Amniotic stem cell (primary cell): ENCODE data around the gene SEMA3B.
A peak's percentile ranks its signal among the peaks of the same experiment; 100 is the strongest.
"Not testable (repeated sequence)": the region's sequence is repeated elsewhere in the genome, so short reads cannot be mapped to it uniquely, and the experiment has no call there.

Experiments used
- DNase-seq: peaks from one replicate; lab custom pipeline; 2025; lab: John Stamatoyannopoulos, UW

SEMA3B gene

GRCh38 chr3:50237754-50238548 lies 31.0 kb upstream of the SEMA3B start:
- DNase-seq, result peak; percentile 67

- no peak for DNase-seq
Observed at GRCh38 chr3:50238549-50239026, 30.4 kb upstream of the SEMA3B start.

GRCh38 chr3:50239649-50240048 lies 29.3 kb upstream of the SEMA3B start:
- DNase-seq, result no peak

DNA sequence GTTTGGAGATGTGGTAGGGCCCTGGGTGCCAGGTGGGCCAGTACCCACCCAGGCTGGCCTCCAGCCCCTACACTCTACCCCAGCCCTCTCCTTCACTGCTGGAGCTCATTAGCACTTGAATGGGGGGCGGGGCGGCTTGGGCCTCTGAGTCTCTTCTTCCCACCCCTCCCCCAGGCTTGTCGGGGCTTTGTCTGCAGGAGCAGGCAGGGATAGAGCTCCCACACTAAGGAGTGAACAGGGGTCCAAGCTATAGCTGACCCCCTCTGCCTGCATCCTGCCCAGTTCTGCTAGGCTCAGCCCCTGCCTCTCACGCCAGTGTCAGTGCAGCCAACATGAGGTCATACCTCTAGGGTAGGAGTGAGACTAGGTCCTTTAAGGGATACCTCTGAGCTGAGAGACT lies 27.8 kb upstream of the SEMA3B start:
- DNase-seq, result no peak

DNA sequence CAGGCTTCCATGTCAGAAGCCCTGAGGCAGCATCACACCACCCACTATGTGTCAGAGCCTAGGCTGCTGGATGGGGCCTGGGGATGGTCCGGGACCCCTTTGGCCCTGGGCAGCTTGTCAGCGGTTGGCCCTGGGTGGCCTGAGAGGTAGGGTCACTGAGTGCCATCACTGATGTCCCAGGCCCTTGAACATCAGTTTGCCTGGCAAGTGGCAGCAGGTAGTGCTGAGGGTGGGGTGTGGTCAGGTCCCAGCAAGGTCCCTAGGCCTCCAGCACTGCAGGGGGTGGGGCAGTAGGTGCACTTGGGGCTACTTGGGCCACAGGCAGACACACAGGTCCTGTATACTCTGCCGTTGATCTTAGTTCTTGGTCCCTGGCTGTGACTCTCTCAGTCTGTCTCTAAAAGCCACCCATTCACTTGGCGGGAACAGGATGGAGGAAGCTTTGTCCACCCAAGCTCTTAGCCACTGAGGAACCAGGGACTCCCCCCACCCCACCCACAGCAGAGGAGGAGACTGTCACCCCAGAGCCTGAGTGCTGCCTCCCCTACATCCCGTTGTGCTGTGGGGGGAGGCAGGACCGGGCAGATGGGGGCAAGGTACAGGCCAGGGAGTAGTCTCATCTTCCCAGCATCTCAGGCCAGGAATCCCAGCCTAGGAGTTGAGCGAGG lies 27.1 kb upstream of the SEMA3B start:
- no peak for DNase-seq

- no peak for DNase-seq
Observed at GRCh38 chr3:50242381-50242770, 26.6 kb upstream of the SEMA3B start.

DNA sequence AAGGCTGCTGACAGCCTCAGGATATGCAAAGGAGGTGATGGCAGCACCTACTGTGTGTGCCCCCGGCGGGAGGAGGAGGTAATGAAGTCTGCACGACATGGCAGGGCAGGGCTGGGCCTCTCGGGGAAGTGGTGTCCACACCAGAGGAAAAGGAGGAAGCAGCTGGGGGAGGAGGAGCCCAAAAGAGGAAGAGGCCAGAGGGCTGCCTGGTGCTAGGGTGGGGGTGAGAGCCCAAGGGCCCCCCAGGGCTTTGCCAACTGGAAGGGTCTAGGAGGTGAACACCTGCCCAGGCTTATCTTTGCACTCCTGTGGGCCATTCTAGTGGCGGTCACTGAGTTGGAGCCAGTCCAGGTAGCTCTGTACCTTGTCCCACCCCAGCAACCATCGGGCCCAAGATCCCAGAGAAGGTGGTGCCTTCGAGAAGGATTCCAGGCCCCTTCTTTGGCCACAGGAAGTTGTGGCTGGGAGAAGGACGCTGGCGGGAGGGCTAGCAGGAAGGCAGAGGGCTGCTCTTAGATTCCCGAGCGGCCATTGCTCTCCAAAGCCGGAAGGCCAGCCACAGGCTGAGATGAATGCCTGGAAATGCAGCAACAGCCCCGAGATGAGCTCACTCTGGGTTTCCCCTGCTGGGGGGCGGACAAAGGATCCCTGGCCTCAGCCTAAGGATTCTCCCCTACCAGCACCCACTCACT lies 25.9 kb upstream of the SEMA3B start:
- DNase-seq, result no peak

GRCh38 chr3:50243543-50243895 lies 25.4 kb upstream of the SEMA3B start:
- DNase-seq, result no peak

- DNase-seq, result not testable (repeated sequence)
Observed at GRCh38 chr3:50244813-50245212, 24.1 kb upstream of the SEMA3B start.

DNA sequence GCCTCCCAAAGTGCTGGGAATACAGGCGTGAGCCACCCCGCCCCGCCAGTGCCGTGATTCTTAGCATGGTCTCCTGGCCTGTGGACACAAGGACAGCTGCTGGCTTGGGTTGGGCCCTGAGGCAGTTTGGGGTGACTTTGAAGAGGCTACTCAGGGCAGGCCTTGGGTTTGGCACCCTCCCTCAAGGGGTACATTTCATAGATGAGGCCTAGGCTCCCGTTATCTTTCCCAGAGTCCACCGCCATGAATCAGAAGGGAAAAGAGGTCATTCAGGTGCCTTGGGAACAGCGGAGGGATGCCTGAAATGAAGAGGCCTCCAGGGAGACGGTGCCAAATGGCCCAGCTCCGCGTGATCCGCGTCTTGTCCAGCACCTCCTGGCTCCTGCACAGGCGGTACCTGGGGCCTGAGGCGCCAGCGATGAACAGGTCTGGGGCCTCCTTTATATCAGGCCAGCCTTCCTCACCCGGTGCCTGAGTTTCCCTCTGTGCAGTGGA lies 23.6 kb upstream of the SEMA3B start:
- DNase-seq, result no peak

DNA sequence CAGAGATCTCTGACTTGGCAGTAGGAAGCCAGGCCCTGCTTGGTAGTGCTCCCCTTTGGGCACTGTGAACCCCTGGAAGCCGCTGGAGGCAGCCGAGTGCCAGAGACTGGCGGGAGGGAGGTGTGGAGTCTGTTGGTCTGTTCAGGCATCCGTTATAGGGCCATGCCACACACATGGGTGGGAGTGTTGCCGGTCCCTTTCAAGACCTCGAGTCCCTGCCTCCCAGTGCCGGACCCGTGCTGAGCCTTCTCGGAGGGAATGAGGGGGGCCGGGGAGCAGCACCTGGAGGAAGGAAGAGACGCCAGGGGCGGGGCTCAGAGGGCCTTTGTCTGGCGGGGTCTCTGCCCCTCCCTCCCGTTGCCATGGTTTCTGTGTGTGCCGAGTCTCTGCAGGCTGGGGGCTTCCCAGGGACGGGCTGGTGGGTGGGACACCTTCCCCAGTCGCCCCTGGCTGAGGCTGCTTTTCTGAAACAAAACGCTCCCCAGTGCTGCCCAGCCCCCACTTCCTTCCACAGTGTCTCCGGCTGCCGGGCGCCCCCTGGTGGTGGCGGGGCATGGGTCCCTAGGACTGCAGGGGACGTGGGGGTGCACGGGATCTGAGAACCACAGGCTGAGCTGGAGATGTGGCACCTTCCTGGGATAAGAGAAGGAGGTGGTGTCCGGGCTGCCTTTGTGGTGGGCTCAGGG lies 23.0 kb upstream of the SEMA3B start:
- peak; percentile 80 for DNase-seq

DNA sequence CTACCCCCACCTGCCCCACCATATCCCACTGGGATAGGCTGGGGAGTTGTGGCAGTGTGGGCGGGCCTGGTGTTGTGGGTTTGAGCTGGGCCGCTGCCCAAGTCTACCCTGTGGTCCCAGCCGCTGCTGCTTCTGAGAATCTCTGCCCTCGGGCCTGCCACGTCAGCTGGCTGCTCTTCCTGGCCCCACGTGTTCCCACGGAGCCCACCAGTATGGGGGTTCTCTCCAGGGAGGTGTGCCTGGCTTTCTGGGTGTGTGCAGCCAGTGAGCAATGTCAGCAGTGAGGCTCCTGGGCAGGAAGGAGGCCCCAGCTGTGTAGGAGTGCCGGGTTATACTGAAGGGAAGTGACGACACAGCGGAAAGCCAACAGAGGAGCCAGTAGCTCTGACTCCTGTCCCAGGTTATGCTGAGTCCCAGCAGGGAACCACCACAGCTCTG lies 22.4 kb upstream of the SEMA3B start:
- peak; percentile 83 for DNase-seq

- DNase-seq, result no peak
Observed at GRCh38 chr3:50248387-50248786, 20.6 kb upstream of the SEMA3B start.

- no peak for DNase-seq
Observed at GRCh38 chr3:50249457-50249856, 19.5 kb upstream of the SEMA3B start.

DNA sequence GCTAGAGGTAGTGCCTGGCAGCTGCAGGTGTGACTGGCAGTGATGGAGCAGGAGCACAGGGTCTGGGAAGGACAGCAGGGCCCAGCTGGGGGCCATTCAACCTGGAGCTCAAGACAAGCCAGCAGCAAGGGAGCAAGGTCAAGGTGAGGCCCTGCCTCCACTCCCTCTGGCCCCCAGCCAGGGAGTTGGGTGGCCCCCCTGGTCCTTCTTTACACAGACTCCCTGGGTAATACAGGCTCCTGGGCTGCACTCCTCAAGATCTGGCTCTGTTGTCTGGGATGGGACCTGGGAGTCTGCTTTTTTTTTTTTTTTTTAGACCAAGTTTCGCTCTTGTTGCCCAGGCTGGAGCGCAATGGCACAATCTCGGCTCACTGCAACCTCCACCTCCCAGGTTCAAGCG lies 18.4 kb upstream of the SEMA3B start:
- no peak for DNase-seq

DNA sequence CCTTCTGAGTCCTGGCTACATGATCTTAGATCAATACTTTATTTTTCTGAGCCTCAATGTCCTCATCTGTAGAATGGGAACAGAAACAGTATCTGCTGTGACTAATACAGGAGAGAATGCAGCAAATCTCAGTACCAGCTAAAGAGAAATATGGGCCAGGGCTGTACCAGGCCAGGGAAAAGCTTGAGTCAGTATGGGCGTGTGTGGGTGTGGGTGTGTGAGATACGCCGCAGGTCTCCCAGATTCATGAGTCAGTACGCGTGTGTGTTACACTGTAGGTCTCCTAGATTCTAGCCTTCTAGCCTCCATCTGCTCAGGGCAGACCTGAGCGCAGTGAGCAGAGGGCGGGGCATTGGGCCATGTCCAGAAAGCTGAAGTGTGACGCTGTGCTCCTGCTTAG lies 17.7 kb upstream of the SEMA3B start:
- DNase-seq, result peak; percentile 46

GRCh38 chr3:50254577-50255250 lies 14.2 kb upstream of the SEMA3B start:
- no peak for DNase-seq

DNA sequence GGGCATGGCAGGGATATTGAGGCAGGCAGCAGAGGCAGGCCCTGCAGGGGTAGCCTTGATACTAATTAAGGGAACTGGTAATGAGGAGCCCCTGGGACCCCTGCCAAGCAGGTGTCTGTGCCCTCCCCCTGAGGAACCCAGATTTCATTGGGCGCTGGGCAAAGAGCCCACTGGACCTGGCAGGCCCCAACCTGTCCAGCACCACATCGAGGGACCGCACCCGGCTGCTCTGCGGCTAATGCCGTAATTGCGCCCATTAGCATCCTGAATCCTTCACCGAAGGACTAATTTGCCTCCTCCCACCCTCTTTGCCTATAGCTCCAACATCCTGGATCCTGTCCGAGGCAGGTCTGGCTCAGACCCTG lies 13.7 kb upstream of the SEMA3B start:
- DNase-seq, result no peak

- no peak for DNase-seq
Observed at GRCh38 chr3:50256978-50257890, 11.7 kb upstream of the SEMA3B start.

- DNase-seq, result no peak
Observed at GRCh38 chr3:50258029-50258680, 10.8 kb upstream of the SEMA3B start.
